Measurements from ENCODE around the gene CHRNA10. TPM values are rescaled to one million over a fixed set of nuclear protein-coding genes. Genes with fewer than 3 reads are reported as not detected.

CHRNA10 gene
- total and polyA plus RNA-seq, 10 of the 15 experiments (the other 5 are each of a cell fraction or from before 2014, with no cell fraction given): 0.14 to 1.5 (median 0.57) TPM

DNA sequence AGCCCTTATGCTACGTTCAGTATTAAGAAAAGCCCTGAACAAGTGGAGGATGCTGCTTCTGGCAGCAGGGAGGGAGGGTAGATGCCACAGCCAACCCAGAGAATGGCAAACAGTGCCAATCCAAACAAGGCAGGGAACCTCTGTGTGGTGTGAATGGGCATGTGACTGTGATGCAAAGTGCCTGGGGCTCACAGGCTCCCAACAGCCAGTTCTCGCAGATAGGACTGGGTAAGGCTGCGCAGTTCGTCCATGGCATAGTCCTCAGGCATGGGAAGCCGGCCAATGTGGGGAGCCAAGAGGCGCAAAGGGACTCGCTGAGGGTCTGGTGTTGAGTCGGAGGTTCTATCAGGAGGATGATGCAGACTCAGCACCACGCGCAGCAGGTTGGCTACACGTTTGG is 4.8 kb upstream of the CHRNA10 start:
- FAIRE-seq (no peak), ATAC-seq (no peak), DNase-seq (ENCODE audit: low read depth, low spot score) (no peak)
- no peak overlapping the region for H2AFZ ChIP-seq (ENCODE audit: control insufficient read depth, low read depth, low read length)
- no peak overlapping the region for H3K4me2 ChIP-seq (ENCODE audit: control insufficient read depth, insufficient read depth)
- BruUV-seq (replicated peaks): no TSS peak
- POLR2A ChIA-PET: no interaction called here
- SMC1A ChIA-PET (ENCODE audit: uncharacterized antibody, unreplicated experiment): interaction anchor here (0.7 kb wide), 1 partner anchor 381 kb away, joined by 3 read pairs; no protein-coding TSS in a partner anchor
- CTCF ChIA-PET: no interaction called here
- RAD21 ChIA-PET (ENCODE audit: unreplicated experiment): no interaction called here
- no peaks in the 10 kb centered on the region for H3K9me3 ChIP-seq (replicated peaks; ENCODE audit: control insufficient read depth, insufficient read depth, low read length)
- WGBS (ENCODE audit: insufficient coverage, insufficient replicate concordance, low lambda C conversion rate, missing lambda C conversion rate): 94% methylated on average over 11 of the region's 11 CpGs
- in situ Hi-C loops (cut with MboI): no loop called here
- no peak overlapping the region for H3K9ac ChIP-seq (ENCODE audit: control insufficient read depth, insufficient read depth, low read length)
- H3K4me1 ChIP-seq (ENCODE audit: control insufficient read depth, insufficient read depth, low read length): no peaks in the 10 kb centered on the region
- H3K36me3 ChIP-seq (ENCODE audit: control insufficient read depth in 2 of 2, insufficient read depth in 2 of 2, low read length in 1 of 2): peaks cover 24 to 58% of the 10 kb centered on the region in 2 experiments
- no peaks in the 10 kb centered on the region for H4K20me1 ChIP-seq (ENCODE audit: control insufficient read depth, insufficient read depth)
- no peak for TF ChIP-seq IKZF2 (IDR thresholded peaks at IDR 0.05)
- TF ChIP-seq JUNB (IDR thresholded peaks at IDR 0.05): no peak
- no peak for TF ChIP-seq EGR1 (IDR thresholded peaks at IDR 0.05; ENCODE audit: borderline replicate concordance in 1 of 2, low read depth in 2 of 2, low read length in 2 of 2)
- TF ChIP-seq IRF4 (IDR thresholded peaks at IDR 0.05; ENCODE audit: low read depth, low read length): no peak
- TF ChIP-seq STAT3 (IDR thresholded peaks at IDR 0.05; ENCODE audit: low read depth, low read length): no peak
- TF ChIP-seq TBL1XR1 (IDR thresholded peaks at IDR 0.05; ENCODE audit: low read depth, low read length): no peak
- no peak for TF ChIP-seq EED (IDR thresholded peaks at IDR 0.05; ENCODE audit: low read depth)
- no peak for TF ChIP-seq YBX1 (IDR thresholded peaks at IDR 0.05)
- TF ChIP-seq HCFC1 (IDR thresholded peaks at IDR 0.05; ENCODE audit: low read length): no peak
- TF ChIP-seq, protein P1, sequence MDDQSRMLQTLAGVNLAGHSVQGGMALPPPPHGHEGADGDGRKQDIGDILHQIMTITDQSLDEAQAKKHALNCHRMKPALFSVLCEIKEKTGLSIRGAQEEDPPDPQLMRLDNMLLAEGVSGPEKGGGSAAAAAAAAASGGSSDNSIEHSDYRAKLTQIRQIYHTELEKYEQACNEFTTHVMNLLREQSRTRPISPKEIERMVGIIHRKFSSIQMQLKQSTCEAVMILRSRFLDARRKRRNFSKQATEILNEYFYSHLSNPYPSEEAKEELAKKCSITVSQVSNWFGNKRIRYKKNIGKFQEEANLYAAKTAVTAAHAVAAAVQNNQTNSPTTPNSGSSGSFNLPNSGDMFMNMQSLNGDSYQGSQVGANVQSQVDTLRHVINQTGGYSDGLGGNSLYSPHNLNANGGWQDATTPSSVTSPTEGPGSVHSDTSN (IDR thresholded peaks at IDR 0.05; ENCODE audit: insufficient replicate concordance, low read depth, low read length): no peak
- H3K4me3 ChIP-seq: no peak overlapping the region
- no peak overlapping the region for H3K27ac ChIP-seq (ENCODE audit: control insufficient read depth, insufficient read depth)
- H3K27me3 ChIP-seq (replicated peaks in 1 of 2; ENCODE audit: control insufficient read depth in 2 of 2, insufficient read depth in 2 of 2, low read length in 1 of 2): no peaks in the 10 kb centered on the region
- intact Hi-C loops (cut with micrococcal nuclease; ENCODE audit: unreplicated experiment): no loop called here
- no peaks in the 10 kb centered on the region for H3K79me2 ChIP-seq (ENCODE audit: control insufficient read depth, insufficient read depth, low read length)

Measured in GM12878 (cell line).